Measurements from ENCODE around the gene NEGR1.

DNA sequence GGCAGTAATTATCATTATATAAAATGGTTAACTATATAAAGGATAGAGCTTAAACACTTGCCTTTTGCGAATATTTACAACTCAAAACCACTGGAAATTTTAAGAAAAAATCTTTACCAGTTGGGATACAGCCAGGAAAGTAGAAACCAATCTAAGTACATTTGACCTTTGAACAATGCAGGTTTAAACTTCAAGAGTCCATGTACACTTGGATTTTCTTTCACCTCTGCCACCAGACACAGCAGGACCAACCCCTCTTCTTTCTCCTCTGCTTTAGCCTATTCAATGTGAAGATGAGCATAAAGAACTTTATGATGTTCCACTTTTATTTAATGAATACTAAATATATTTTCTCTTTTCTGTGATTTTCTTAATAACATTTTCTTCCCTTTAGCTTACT, 361.1 kb downstream of the NEGR1 start:
- no peak for TF ChIP-seq POLR2AphosphoS5 (IDR thresholded peaks at IDR 0.05; ENCODE audit: low read depth)
- TF ChIP-seq, protein P1, sequence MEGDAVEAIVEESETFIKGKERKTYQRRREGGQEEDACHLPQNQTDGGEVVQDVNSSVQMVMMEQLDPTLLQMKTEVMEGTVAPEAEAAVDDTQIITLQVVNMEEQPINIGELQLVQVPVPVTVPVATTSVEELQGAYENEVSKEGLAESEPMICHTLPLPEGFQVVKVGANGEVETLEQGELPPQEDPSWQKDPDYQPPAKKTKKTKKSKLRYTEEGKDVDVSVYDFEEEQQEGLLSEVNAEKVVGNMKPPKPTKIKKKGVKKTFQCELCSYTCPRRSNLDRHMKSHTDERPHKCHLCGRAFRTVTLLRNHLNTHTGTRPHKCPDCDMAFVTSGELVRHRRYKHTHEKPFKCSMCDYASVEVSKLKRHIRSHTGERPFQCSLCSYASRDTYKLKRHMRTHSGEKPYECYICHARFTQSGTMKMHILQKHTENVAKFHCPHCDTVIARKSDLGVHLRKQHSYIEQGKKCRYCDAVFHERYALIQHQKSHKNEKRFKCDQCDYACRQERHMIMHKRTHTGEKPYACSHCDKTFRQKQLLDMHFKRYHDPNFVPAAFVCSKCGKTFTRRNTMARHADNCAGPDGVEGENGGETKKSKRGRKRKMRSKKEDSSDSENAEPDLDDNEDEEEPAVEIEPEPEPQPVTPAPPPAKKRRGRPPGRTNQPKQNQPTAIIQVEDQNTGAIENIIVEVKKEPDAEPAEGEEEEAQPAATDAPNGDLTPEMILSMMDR (conservative IDR thresholded peaks at IDR 0.05; ENCODE audit: low read depth in 2 of 2) = no peak
- no peak for TF ChIP-seq REST (IDR thresholded peaks at IDR 0.05; ENCODE audit: unreplicated experiment)
- TF ChIP-seq EZH2phosphoT487 (IDR thresholded peaks at IDR 0.05; ENCODE audit: unreplicated experiment) = no peak
- no peak for TF ChIP-seq EZH2 (IDR thresholded peaks at IDR 0.05; ENCODE audit: low read depth, unreplicated experiment)

Data from GM23338 (cell line).